Measurements from ENCODE around the gene NTSR2. TPM values are rescaled to one million over a fixed set of nuclear protein-coding genes. Genes with fewer than 3 reads are reported as not detected.
A peak's percentile ranks its signal among the peaks of the same experiment; 100 is the strongest.

Gene NTSR2
- polyA plus RNA-seq (2013, experiment 1 of 2) = not detected
- not detected for polyA plus RNA-seq (2013, experiment 2 of 2)

- H2BK12ac ChIP-seq (ENCODE audit: low read length) = no peak within 1 kb of the TSS
- DNase-seq (ENCODE audit: low spot score) = peak; percentile 73
- no peaks in the 10 kb centered on the region for H3K79me1 ChIP-seq (ENCODE audit: low read depth, low read length)
- H3K4me1 ChIP-seq (ENCODE audit: control insufficient read depth in 2 of 2, insufficient read depth in 1 of 2, low read depth in 1 of 2, low read length in 2 of 2) = peaks cover 0 to 5% of the 10 kb centered on the region in 2 donors
- H2BK5ac ChIP-seq (ENCODE audit: low read length) = no peak within 1 kb of the TSS
- peak within 1 kb of the TSS; percentile 61 for H4K91ac ChIP-seq (ENCODE audit: low read depth, low read length, poor library complexity)
- H3K9me3 ChIP-seq (replicated peaks in 1 of 2; ENCODE audit: control insufficient read depth in 2 of 2, insufficient read depth in 1 of 2, low read depth in 1 of 2, low read length in 2 of 2) = peaks cover 0 to 5% of the 10 kb centered on the region in 2 donors
- peak within 1 kb of the TSS; percentile 56 for H2BK120ac ChIP-seq (ENCODE audit: low read depth, low read length)
- peak within 1 kb of the TSS; percentile 95 for H3K23ac ChIP-seq (ENCODE audit: low read depth, low read length, poor library complexity)
- no CpG with 5 or more reads among the region's 93 CpGs for WGBS, 2 donors (ENCODE audit: extremely low coverage in 2 of 2, insufficient read length in 2 of 2, insufficient replicate concordance in 1 of 2)
- H3K4me2 ChIP-seq (ENCODE audit: insufficient read depth, low read length, poor library complexity, severe bottlenecking) = peak within 1 kb of the TSS; percentile 31
- H2AK5ac ChIP-seq (ENCODE audit: low read depth, low read length) = no peak within 1 kb of the TSS
- peak within 1 kb of the TSS; percentile 7 for H2AFZ ChIP-seq (ENCODE audit: low read length)
- H3K4ac ChIP-seq (ENCODE audit: low read length) = no peak within 1 kb of the TSS
- no peaks in the 10 kb centered on the region for H3K36me3 ChIP-seq (replicated peaks in 1 of 2; ENCODE audit: control insufficient read depth in 2 of 2, insufficient read depth in 2 of 2, low read length in 2 of 2)
- H3K27me3 ChIP-seq (ENCODE audit: control insufficient read depth in 3 of 3, insufficient read depth in 3 of 3, low read depth in 1 of 3, low read length in 3 of 3) = peaks cover 0 to 51% (median 17%) of the 10 kb centered on the region in 3 experiments
- H3K18ac ChIP-seq (ENCODE audit: low read length) = peak within 1 kb of the TSS; percentile 52
- no peak within 1 kb of the TSS for H3K14ac ChIP-seq (ENCODE audit: low read length)
- peak within 1 kb of the TSS in 1 of 2 donors; percentile 54 for H3K4me3 ChIP-seq (ENCODE audit: low read length in 2 of 2)
- H2BK15ac ChIP-seq (ENCODE audit: low read length) = no peak within 1 kb of the TSS
- H3K9ac ChIP-seq (ENCODE audit: low read depth, low read length, poor library complexity) = peak within 1 kb of the TSS; percentile 54
- H4K8ac ChIP-seq (ENCODE audit: low read depth, low read length) = no peak within 1 kb of the TSS
- no peak within 1 kb of the TSS for H3K27ac ChIP-seq (replicated peaks; ENCODE audit: low read length)
Measured at GRCh38 chr2:11669454-11670291, at the start of gene NTSR2. Gene NTSR2 (minus strand): TSS chr2:11670195. CDS start chr2:11670129, 66 bp downstream.

GRCh38 chr2:11719230-11719977 is 49.4 kb upstream of the NTSR2 start:
- Histone ChIP-seq H3K27me3 (ENCODE audit: control insufficient read depth in 3 of 3, insufficient read depth in 3 of 3, low read depth in 1 of 3, low read length in 3 of 3) (peaks cover 0 to 73% (median 0%) of the 10 kb centered on the region in 3 experiments), H3K4me3 (ENCODE audit: low read length in 2 of 2) (no peak overlapping the region), H2BK5ac (ENCODE audit: low read length) (no peak overlapping the region), H3K4me2 (ENCODE audit: insufficient read depth, low read length, poor library complexity, severe bottlenecking) (no peak overlapping the region), H3K4me1 (ENCODE audit: control insufficient read depth in 2 of 2, insufficient read depth in 1 of 2, low read depth in 1 of 2, low read length in 2 of 2) (peaks cover 0 to 2% of the 10 kb centered on the region in 2 donors), H3K36me3 (replicated peaks in 1 of 2; ENCODE audit: control insufficient read depth in 2 of 2, insufficient read depth in 2 of 2, low read length in 2 of 2) (no peaks in the 10 kb centered on the region), H3K4ac (ENCODE audit: low read length) (no peak overlapping the region), H3K9me3 (replicated peaks in 1 of 2; ENCODE audit: control insufficient read depth in 2 of 2, insufficient read depth in 1 of 2, low read depth in 1 of 2, low read length in 2 of 2) (no peaks in the 10 kb centered on the region), H2AK5ac (ENCODE audit: low read depth, low read length) (no peak overlapping the region), H3K9ac (ENCODE audit: low read depth, low read length, poor library complexity) (no peak overlapping the region), H4K91ac (ENCODE audit: low read depth, low read length, poor library complexity) (no peak overlapping the region), H2AFZ (ENCODE audit: low read length) (no peak overlapping the region), H2BK12ac (ENCODE audit: low read length) (no peak overlapping the region), H2BK15ac (ENCODE audit: low read length) (no peak overlapping the region), H2BK120ac (ENCODE audit: low read depth, low read length) (no peak overlapping the region), H4K8ac (ENCODE audit: low read depth, low read length) (no peak overlapping the region), H3K23ac (ENCODE audit: low read depth, low read length, poor library complexity) (no peak overlapping the region), H3K18ac (ENCODE audit: low read length) (no peak overlapping the region), H3K14ac (ENCODE audit: low read length) (no peak overlapping the region), H3K79me1 (ENCODE audit: low read depth, low read length) (no peaks in the 10 kb centered on the region), H3K27ac (replicated peaks; ENCODE audit: low read length) (no peak overlapping the region)
- no peak for DNase-seq (ENCODE audit: low spot score)
- no CpG with 5 or more reads among the region's 6 CpGs for WGBS, 2 donors (ENCODE audit: extremely low coverage in 2 of 2, insufficient read length in 2 of 2, insufficient replicate concordance in 1 of 2)

GRCh38 chr2:11718606-11719005 is 48.6 kb upstream of the NTSR2 start:
- Histone ChIP-seq H4K8ac (ENCODE audit: low read depth, low read length) (no peak overlapping the region), H3K36me3 (replicated peaks in 1 of 2; ENCODE audit: control insufficient read depth in 2 of 2, insufficient read depth in 2 of 2, low read length in 2 of 2) (no peaks in the 10 kb centered on the region), H3K79me1 (ENCODE audit: low read depth, low read length) (no peaks in the 10 kb centered on the region), H3K14ac (ENCODE audit: low read length) (no peak overlapping the region), H3K9ac (ENCODE audit: low read depth, low read length, poor library complexity) (no peak overlapping the region), H3K23ac (ENCODE audit: low read depth, low read length, poor library complexity) (no peak overlapping the region), H2AFZ (ENCODE audit: low read length) (no peak overlapping the region), H2BK5ac (ENCODE audit: low read length) (no peak overlapping the region), H3K4me3 (ENCODE audit: low read length in 2 of 2) (no peak overlapping the region), H2BK120ac (ENCODE audit: low read depth, low read length) (no peak overlapping the region), H3K4me2 (ENCODE audit: insufficient read depth, low read length, poor library complexity, severe bottlenecking) (no peak overlapping the region), H3K27ac (replicated peaks; ENCODE audit: low read length) (no peak overlapping the region), H3K4ac (ENCODE audit: low read length) (no peak overlapping the region), H2AK5ac (ENCODE audit: low read depth, low read length) (no peak overlapping the region), H4K91ac (ENCODE audit: low read depth, low read length, poor library complexity) (no peak overlapping the region), H2BK12ac (ENCODE audit: low read length) (no peak overlapping the region), H2BK15ac (ENCODE audit: low read length) (no peak overlapping the region), H3K4me1 (ENCODE audit: control insufficient read depth in 2 of 2, insufficient read depth in 1 of 2, low read depth in 1 of 2, low read length in 2 of 2) (no peaks in the 10 kb centered on the region), H3K9me3 (replicated peaks in 1 of 2; ENCODE audit: control insufficient read depth in 2 of 2, insufficient read depth in 1 of 2, low read depth in 1 of 2, low read length in 2 of 2) (no peaks in the 10 kb centered on the region), H3K27me3 (ENCODE audit: control insufficient read depth in 3 of 3, insufficient read depth in 3 of 3, low read depth in 1 of 3, low read length in 3 of 3) (peaks cover 0 to 75% (median 0%) of the 10 kb centered on the region in 3 experiments), H3K18ac (ENCODE audit: low read length) (no peak overlapping the region)
- WGBS, 2 donors (ENCODE audit: extremely low coverage in 2 of 2, insufficient read length in 2 of 2, insufficient replicate concordance in 1 of 2) = no CpG with 5 or more reads among the region's 5 CpGs
- DNase-seq (ENCODE audit: low spot score) = no peak

- Histone ChIP-seq H3K27me3 (ENCODE audit: control insufficient read depth in 3 of 3, insufficient read depth in 3 of 3, low read depth in 1 of 3, low read length in 3 of 3) (peaks cover 0 to 73% (median 0%) of the 10 kb centered on the region in 3 experiments), H4K8ac (ENCODE audit: low read depth, low read length) (no peak overlapping the region), H3K14ac (ENCODE audit: low read length) (no peak overlapping the region), H3K27ac (replicated peaks; ENCODE audit: low read length) (no peak overlapping the region), H2BK120ac (ENCODE audit: low read depth, low read length) (no peak overlapping the region), H3K18ac (ENCODE audit: low read length) (no peak overlapping the region), H2AFZ (ENCODE audit: low read length) (no peak overlapping the region), H2BK5ac (ENCODE audit: low read length) (no peak overlapping the region), H4K91ac (ENCODE audit: low read depth, low read length, poor library complexity) (no peak overlapping the region), H3K4me1 (ENCODE audit: control insufficient read depth in 2 of 2, insufficient read depth in 1 of 2, low read depth in 1 of 2, low read length in 2 of 2) (no peaks in the 10 kb centered on the region), H2BK15ac (ENCODE audit: low read length) (no peak overlapping the region), H3K4me2 (ENCODE audit: insufficient read depth, low read length, poor library complexity, severe bottlenecking) (no peak overlapping the region), H3K9me3 (replicated peaks in 1 of 2; ENCODE audit: control insufficient read depth in 2 of 2, insufficient read depth in 1 of 2, low read depth in 1 of 2, low read length in 2 of 2) (no peaks in the 10 kb centered on the region), H2BK12ac (ENCODE audit: low read length) (no peak overlapping the region), H2AK5ac (ENCODE audit: low read depth, low read length) (no peak overlapping the region), H3K9ac (ENCODE audit: low read depth, low read length, poor library complexity) (no peak overlapping the region), H3K4me3 (ENCODE audit: low read length in 2 of 2) (no peak overlapping the region), H3K23ac (ENCODE audit: low read depth, low read length, poor library complexity) (no peak overlapping the region), H3K4ac (ENCODE audit: low read length) (no peak overlapping the region), H3K36me3 (replicated peaks in 1 of 2; ENCODE audit: control insufficient read depth in 2 of 2, insufficient read depth in 2 of 2, low read length in 2 of 2) (no peaks in the 10 kb centered on the region), H3K79me1 (ENCODE audit: low read depth, low read length) (no peaks in the 10 kb centered on the region)
- WGBS, 2 donors (ENCODE audit: extremely low coverage in 2 of 2, insufficient read length in 2 of 2, insufficient replicate concordance in 1 of 2) = no CpG with 5 or more reads among the region's 1 CpG
- DNase-seq (ENCODE audit: low spot score) = no peak
Measured at GRCh38 chr2:11717623-11718022, 47.6 kb upstream of the NTSR2 start.

Measured in neuronal stem cell (in vitro differentiated cells).